Fibroblast of pulmonary artery (primary cell): ENCODE data around the gene CPXM2.

Source experiments
- DNase-seq: peaks from one replicate; pipeline ENCODE4 v3.0.0-alpha.2; 2010; ENCODE audit warnings: low read depth
- H3K4me3 ChIP-seq: replicated peaks from 2 replicates; pipeline ENCODE4 v1.5.1; 2011; ENCODE audit warnings: low read depth, mild to moderate bottlenecking, control low read depth, low read length, moderate library complexity
- CTCF ChIP-seq: IDR thresholded peaks from 2 replicates; pipeline ENCODE4 v1.5.1; 2011; ENCODE audit warnings: mild to moderate bottlenecking, control low read depth, low read length, inconsistent platforms; ENCODE audit errors: missing control alignments

Gene CPXM2

GRCh38 chr10:123930340-123931001 lies 38.9 kb upstream of the CPXM2 start:
- no peak for TF ChIP-seq CTCF
- no peak overlapping the region for H3K4me3 ChIP-seq
- peak; percentile 25 for DNase-seq

- DNase-seq, result no peak
- H3K4me3 ChIP-seq, result no peak overlapping the region
- TF ChIP-seq CTCF, result no peak
Observed at GRCh38 chr10:123929791-123930190, 38.2 kb upstream of the CPXM2 start.

- no peak for DNase-seq
- TF ChIP-seq CTCF, result no peak
Observed at GRCh38 chr10:123928427-123928826, 36.8 kb upstream of the CPXM2 start.

GRCh38 chr10:123926401-123927264 lies 35.0 kb upstream of the CPXM2 start:
- no peak for TF ChIP-seq CTCF
- no peak for DNase-seq
- no peak overlapping the region for H3K4me3 ChIP-seq

More at GRCh38 chr10:123928427-123928826, 36.8 kb upstream of the CPXM2 start:
- no peak overlapping the region for H3K4me3 ChIP-seq

GRCh38 chr10:123922126-123922525 lies 30.5 kb upstream of the CPXM2 start:
- TF ChIP-seq CTCF, result no peak
- H3K4me3 ChIP-seq, result no peak overlapping the region
- DNase-seq, result no peak

- TF ChIP-seq CTCF, result no peak
Observed at GRCh38 chr10:123916775-123917174, 25.2 kb upstream of the CPXM2 start.

More at GRCh38 chr10:123916775-123917174, 25.2 kb upstream of the CPXM2 start:
- no peak overlapping the region for H3K4me3 ChIP-seq
- no peak for DNase-seq
